ENCODE results near the gene CHDH.

Gene CHDH

DNA sequence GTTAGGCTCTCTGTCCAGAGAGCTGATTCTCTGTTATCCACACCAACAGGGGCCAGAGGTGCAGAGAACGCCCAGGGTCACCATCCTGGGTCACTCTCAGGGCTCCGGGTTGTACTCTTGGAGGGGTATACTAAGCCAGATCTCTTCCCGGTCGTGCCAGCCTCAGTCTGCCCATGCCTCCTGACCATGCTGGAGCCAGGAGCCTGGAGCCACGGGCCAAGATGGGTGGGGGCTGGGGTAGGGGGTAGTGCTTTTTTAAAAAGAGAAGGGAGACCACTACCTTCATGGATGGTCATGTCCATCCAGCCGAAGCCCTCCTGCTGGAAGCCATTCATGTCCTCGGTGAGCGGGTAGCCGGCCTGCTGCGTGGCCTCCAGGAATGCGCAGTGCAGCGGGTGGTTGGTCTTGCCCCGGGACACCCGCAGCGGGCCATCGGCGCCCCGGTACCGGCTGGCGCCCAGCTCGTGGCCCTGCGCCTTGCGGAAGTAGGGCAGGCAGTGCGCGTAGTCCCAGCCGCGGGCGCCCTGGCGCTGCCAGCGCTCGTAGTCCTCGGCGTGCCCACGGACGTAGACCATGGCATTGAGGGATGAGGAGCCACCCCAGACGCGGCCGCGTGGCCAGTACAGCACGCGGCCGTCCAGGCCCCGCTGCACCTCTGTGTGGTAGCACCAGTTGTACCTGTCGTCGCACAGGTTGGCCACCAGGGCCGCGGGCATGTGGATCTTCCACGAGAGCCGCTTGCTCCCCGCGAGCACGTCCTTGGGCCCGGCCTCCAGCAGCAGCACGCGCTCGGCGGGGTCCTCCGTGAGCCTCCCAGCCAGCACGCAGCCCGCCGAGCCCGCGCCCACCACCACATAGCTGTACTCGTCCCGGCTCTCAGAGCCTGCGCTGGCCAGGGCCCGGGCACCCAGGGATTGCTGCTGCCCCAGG lies 22.9 kb downstream of the CHDH start:
- no peak for DNase-seq

DNA sequence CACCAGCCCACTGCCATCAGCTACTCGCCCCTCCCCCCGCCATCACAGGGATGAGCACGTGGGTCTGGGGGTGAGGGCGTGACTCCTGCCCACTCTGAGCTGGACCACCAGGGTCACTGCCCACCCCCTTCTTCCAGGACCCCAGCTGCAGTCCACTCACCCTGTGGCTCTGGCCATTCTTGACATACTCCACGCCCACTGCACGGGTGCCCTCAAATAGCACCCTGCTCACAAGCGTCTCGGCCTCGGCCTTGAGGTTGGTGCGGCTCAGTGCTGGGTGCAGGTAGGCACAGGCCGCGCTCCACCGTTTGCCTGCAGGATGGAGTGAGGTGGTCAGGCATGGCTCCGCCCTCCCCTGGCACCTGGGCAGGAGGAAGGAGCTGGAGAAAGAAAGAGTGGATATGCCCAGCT lies 23.9 kb downstream of the CHDH start:
- no peak for DNase-seq

DNA sequence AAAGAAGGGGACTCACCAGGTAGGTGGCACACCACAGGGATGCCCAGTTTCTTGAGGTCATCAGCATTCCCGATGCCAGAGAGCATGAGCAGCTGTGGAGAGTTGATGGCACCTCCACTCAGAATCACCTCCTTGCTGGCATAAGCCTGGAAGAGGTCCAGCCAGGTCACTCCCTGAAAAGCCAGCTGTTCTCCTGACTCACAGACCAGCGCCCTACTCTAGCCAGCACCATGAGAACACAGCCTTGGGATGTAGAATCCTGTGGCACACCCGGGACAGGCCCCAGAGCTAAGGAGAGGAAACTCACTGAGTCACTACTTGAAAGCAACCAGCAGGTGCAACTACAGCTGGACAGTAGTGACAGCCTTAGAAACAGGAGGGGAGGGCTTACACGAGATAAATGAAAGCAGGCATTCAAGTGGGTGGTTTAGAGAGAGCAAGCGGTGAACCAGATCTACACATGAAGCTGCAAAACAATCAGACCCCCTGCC lies 24.5 kb downstream of the CHDH start:
- no peak for DNase-seq

DNA sequence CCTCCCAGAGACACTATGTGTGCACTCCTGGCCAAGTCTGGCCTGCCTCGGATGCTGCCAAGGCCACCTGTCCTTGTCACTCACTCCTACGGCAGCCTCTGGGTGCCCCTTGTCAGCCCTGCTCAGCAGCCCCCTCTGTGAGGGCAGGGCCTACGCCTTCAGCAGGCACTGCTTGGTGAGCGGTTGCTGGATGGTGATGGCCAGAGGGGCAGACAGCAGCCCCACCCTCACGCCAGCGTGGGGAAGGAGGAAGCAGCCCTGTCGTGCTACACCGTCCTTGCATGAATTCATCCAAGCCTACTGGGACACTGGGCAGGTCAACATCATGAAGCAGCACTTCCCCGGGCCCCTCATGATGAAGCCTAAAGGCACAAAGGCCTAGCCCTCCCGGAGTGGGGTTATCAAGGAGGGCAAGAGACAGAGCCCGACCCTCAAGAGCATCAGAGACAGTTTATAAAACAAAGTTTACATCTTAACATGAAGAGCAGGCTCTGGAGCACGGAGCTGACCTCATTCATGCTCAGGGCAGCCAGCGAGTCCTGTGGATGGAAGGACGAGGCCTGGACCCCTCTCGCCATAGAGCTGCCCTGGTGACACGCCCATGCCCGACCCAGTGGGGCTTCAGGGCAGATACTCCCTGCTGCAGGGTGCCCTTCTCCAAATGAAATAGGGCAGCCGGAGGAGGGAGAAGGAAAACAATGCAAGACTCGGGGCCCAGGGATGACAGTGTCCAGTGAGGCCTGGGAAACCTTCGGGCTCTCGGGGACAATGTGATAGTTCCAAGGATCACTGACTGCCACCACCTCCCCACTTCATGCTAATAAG lies 25.3 kb downstream of the CHDH start:
- no peak for DNase-seq

DNA sequence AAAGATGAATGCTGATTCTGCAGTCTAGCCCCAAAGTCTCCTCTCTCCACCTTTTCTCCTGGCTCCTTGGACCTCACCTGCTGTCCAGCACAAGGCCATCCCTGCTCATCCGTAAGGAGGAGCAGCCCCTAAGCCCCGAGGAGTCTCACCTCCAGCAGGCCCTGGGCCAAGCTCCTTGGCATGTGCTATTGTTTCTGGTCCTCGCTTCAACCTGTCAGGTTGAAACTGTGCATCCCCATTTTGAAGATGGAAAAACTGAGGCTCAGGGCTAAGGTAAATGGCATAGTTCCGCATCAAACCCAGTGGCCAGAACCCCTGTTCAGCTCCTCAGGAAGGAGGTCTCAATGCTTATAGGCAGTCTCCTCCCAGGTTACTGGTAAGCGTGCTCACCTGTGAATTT lies 26.1 kb downstream of the CHDH start:
- no peak for DNase-seq

DNA sequence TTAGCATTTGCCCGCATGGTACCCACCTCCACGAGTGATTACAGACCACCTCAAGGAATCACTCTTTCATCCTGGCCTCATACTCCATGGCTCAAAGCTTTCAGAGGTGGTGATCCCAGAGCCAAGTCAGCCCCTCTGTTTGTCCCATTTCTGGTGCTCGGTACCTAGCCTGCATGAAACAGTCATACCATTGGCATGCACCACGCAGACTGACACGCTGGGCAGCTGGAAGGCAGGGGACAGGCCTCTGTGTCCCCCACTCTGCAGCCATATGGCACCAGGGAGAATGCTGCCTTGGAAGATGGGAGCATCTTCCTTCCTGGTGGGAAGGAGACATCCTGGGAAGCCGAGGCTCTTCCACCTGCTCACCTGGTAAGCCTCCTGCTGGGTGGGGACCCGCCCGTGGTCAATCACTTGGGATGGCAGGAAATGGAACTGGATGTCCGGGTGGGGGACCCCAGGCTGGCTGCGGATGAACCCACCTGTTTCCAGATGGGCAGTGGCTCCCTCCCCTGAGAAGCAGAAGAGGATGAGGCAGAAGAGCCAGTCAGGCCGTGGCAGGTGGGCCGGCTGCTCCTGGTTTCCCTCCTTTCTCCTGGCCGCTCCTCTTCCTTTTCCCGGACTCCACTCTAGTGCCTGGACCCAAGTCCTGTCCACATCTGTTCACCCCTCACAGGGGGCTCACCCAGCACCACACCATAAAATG lies 26.9 kb downstream of the CHDH start:
- DNase-seq = no peak

DNA sequence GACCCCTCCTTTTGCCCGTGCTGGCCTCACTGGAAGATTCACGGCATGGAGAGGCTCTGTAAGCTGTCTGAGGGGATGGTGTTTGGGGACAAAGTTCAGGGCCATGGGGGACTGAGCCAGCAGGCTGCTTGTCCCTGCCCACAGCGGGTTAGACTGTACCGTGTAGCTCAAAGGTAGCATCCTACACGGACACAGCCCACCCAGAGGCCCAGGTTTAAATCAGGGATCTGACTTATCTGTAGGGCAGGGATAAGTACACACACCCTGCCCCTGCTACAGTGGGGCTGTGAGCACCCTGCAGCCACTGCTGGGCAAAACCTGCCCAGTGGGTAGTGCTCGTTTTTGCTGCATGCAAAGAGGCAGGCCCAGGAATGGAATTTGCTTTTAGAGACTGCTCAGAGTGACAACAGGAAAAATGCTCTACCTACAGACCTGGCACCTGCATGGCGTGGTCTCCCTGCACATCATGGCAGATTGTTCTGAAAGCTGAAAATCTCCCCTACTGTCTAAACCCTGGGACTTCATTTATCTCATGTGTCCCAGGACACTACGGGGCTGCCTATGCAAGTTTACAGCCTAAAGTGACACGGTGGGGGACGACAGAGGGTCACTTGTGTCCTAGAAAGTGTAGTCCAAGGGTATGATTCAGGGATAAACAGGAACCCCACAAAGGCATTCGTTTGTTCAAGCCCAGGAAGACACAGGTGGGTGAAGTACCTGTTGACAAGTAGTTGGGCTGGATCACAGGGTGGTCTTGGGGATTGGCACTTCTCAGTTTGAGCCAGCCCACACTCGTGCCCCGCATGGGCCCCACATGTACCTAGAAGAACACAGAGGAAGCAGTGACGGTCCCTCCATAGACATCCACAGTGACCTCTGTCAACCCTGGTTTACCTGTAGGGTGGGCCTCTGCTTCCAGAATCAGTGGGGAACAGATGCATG lies 27.7 kb downstream of the CHDH start:
- no peak for DNase-seq

DNA sequence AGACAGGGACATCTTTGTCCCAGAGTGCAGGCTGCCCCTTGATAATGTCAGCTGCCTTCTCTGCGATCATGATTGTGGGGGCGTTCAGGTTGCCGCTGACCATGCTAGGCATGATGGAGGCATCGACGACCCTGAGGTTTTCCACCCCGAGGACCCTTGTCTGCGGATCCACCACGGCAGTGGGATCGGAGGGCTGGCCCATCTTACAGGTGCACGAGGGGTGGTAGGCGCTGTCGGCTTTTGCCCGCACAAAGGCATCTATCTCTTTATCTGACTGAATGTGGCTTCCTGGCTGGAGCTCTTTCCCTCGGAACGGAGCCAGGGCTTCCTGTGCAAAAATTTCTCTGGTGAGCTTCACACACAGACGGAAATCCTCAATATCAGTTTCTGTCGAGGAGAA lies 28.4 kb downstream of the CHDH start:
- DNase-seq = no peak

DNA sequence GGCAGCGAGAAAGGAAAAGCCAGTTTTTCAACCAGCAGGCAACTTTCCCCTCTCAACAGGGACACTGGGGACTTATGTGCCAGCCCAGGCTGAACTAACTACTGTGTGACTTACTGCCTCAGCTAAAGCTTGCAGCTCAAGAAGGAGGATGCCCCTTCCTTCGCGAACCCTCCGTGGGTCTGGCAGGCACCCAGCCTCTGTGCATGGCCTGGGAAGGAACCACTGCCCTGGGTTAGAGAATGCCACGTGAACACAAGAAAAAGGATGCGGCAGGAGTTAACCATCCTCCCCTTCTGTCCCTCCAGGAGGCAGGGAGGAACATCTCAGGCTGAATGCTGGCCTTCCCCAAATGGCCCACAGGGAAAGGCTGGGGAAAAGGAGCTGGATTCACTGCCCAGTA lies 29.0 kb downstream of the CHDH start:
- no peak for DNase-seq

DNA sequence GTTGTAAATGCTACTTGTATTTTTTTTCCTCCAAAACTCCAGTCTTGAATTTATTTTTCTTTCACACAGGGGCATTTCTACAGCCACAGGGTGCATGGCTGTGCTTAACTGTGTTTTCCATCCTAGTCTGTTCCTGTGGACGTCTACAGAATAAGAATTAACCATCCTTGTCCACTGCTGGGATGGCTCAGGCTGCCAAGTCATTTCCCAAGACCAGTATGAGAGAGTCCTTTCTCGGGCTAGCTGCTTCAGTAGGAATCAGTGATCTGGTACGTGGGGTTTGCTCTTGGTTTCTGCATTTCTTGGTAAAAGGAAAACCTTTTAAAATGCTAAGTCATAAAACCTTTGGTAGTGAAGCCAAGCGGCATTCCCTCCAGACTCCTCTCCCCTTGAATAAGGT lies 29.8 kb downstream of the CHDH start:
- DNase-seq = no peak

DNA sequence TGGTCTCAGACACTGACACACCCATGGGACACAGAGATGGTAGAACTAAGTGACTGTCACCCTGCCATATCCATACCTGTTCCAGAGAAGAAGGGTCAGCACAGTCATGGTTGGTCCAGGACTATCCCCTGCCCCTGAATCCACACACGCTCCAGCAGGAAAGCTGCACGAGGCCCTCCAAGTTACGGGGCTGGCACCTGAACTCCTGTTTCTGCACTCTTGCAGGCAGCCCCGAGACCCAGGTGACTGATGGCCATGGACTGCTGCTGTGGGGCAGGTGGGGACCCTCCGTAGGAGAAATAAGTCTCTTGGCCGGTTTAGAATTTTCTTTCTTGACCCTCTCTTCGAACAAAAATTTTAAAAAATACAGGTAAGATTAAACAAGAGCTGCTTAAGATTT lies 30.6 kb downstream of the CHDH start:
- DNase-seq = no peak

DNA sequence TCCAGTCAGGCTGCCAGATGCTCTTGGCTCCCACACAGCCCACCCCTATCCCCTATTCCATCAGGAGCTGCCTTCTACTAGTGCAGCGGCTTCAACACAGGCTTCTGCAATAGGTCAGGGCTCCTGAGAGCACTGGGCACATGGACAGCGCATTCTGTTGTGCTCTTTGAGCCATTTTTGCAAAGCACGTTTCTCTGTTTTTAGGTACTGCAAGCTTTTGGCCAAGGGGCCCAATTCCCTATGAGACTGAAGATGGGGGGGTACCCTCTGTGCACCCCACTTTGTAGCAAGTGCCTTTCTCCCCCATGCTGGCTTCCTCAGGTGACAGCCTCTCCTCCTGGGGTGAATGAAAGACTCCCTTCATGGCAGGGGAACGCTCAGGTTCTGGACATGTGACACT lies 31.2 kb downstream of the CHDH start:
- DNase-seq = no peak

DNA sequence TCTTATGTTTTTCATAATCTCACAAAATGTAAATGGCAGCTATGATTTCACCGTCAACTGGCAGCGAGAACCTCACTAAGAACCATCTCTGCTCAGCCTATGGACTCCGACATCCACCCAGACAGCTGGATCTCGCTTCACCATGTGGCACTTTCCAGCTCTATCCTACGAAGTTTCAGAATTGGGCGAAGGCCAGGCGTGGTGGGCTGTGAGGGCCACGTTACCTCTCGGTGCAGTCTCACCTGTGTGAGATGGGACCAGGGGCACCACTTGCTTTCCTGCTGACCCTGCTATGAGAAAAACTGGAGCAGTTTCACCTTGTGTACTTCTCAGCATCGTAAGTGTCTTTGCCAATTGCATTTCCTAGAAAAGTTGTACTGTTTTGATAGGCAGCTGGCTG lies 32.3 kb downstream of the CHDH start:
- DNase-seq = no peak

DNA sequence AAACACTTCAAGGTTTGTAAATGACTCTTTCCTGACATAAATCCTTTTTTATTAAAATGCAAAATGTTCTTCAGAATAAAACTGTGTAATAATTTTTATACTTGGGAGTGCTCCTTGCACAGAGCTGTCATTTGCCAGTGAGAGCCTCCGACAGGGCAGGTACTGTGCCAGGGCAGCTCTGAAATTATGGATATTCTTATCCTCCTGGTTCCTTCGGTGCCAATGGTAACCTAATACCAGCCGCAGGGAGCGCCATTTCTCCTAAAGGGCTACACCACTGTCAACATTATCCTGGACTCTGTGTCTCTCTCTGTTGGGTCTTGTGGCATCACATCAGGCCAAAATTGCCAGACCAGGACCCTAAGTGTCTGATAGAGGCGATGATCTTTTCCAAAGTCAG lies 33.0 kb downstream of the CHDH start:
- DNase-seq = no peak

DNA sequence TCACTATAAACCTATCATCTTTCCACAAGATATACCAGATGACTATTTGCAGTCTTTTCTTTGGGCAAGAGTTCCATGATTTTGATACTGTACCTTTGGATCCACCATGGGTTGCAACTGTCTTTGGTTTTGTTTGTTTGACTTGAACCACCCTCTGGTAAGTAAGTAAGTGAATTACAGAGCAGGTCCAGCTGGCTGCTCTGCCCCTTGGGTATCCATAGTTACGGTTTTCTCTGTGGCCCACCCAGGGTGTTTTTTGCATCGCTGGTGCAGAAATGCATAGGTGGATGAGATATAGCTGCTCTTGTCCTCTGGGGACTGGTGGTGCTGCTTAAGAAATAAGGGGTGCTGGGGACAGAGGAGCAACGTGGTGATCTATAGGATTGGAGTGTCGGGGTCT lies 33.8 kb downstream of the CHDH start:
- no peak for DNase-seq

DNA sequence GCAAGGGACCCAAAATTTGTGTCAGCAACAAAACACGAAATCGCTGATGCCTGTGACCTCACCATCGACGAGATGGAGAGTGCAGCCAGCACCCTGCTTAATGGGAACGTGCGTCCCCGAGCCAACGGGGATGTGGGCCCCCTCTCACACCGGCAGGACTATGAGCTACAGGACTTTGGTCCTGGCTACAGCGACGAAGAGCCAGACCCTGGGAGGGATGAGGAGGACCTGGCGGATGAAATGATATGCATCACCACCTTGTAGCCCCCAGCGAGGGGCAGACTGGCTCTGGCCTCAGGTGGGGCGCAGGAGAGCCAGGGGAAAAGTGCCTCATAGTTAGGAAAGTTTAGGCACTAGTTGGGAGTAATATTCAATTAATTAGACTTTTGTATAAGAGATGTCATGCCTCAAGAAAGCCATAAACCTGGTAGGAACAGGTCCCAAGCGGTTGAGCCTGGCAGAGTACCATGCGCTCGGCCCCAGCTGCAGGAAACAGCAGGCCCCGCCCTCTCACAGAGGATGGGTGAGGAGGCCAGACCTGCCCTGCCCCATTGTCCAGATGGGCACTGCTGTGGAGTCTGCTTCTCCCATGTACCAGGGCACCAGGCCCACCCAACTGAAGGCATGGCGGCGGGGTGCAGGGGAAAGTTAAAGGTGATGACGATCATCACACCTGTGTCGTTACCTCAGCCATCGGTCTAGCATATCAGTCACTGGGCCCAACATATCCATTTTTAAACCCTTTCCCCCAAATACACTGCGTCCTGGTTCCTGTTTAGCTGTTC lies 34.9 kb downstream of the CHDH start:
- no peak for DNase-seq

DNA sequence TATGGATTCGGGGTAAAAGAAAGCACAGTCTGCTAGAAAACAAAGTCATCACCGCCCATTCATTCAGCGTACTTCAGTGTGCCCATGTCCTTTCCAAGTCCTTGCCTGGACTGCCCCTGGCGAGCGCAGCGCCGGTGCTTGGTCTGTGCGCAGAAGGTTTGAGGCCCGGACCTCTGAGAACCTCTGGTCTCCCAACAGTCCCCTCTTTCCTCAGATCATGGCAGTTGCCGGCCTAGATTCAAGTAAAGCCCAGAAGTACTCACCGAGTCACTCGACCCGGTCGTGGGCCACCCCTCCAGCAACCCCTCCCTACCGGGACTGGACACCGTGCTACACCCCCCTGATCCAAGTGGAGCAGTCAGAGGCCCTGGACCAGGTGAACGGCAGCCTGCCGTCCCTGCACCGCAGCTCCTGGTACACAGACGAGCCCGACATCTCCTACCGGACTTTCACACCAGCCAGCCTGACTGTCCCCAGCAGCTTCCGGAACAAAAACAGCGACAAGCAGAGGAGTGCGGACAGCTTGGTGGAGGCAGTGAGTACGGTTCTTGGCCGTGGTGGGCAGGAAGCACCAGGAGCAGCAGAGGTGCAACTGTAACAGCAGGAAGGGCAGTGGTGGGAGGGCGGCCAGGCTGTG lies 36.3 kb downstream of the CHDH start:
- DNase-seq = no peak

DNA sequence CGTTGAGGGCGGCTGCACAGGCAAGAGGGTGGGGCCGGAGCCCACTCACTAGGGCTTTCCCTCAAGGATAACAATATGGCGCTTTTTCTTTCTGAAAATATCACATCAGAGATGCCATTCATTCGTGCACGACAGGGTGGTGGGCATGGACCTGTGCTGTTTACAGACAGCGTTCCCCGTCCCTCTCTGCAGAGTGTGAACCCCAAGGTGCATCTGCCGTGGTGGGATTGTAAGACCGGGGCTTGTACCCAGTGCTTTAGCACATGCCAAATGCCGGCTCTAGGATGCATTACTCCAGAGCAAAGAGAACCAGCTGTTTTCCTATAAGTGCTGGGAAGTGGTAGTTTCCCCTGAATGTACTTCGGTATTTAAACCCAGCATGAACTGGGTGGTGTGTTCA lies 37.0 kb downstream of the CHDH start:
- DNase-seq = no peak

DNA sequence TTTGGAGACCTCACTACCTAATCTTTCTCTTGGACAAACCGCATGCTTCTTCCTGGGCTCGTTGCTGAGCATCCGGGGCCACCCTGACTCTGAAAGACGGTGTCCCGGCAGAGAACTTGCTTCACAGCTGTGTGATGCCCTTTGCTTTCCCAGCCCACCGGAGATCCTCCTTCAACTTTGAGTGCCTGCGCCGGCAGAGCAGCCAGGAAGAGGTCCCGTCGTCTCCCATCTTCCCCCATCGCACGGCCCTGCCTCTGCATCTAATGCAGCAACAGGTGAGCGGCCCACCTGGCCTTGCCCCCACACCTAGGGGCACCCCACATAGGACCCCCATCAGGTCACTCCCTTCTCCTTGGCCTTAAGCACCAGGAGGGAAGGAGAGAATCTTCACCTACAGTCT lies 37.7 kb downstream of the CHDH start:
- DNase-seq = no peak

DNA sequence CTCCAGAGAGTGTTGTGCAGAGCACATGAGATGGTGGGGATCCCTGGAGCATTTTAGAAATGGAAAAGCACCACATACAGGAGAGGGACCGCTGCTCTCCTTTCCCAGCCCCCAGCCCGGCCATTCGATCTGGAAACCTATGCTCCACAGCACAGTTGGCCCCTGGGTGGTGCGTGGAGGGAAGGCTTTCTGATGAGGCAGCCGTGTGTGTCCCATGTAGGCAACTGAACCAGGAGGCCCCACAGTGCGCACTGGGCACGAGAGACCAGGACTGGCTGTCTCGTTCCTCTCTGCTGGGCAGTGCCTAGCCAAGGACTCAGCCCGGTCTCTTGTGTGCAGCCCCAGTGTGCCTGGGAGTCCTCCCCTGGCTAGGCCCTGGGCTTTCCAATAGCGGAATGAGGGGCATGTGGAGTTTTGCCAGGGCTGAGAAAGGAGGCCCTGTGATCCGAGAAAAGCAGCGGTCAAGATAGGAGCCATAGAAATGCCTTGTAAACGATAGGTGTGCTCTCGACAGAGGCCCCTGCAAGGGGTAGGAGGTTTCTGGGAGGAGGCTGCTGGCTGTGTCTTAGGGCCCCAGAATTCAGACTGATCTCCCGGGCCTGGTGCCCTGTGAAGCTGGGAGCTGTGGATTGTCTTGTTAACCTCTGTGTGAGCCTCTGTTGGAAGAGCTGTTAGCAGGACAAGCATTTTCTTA lies 39.0 kb downstream of the CHDH start:
- DNase-seq = no peak
